Ishikawa (cell line): Measurements from ENCODE around the gene CDC42BPB.

Experiments
- CEBPB ChIP-seq: IDR thresholded peaks from 2 replicates; pipeline ENCODE4 v1.6.1; 2012
- CREB1 ChIP-seq: IDR thresholded peaks from 2 replicates; pipeline ENCODE4 v1.6.1; 2012; ENCODE audit warnings: low read depth
- EGR1 ChIP-seq: IDR thresholded peaks from 2 replicates; pipeline ENCODE4 v1.6.1; 2012
- EP300 ChIP-seq: IDR thresholded peaks from 2 replicates; pipeline ENCODE4 v1.6.1; 2012; ENCODE audit warnings: borderline replicate concordance
- FOXM1 ChIP-seq: IDR thresholded peaks from 2 replicates; pipeline ENCODE4 v1.6.1; 2012; ENCODE audit warnings: low read depth, borderline replicate concordance
- MAX ChIP-seq: IDR thresholded peaks from 2 replicates; pipeline ENCODE4 v1.6.1; 2012
- NFIC ChIP-seq: IDR thresholded peaks from 2 replicates; pipeline ENCODE4 v1.6.1; 2012
- RAD21 ChIP-seq: IDR thresholded peaks from 2 replicates; pipeline ENCODE4 v1.6.1; 2012; ENCODE audit warnings: low read depth
- TAF1 ChIP-seq: IDR thresholded peaks from 2 replicates; pipeline ENCODE4 v1.6.1; 2012; ENCODE audit warnings: low read depth, mild to moderate bottlenecking
- TCF12 ChIP-seq: IDR thresholded peaks from 2 replicates; pipeline ENCODE4 v1.6.1; 2012; ENCODE audit warnings: low read depth
- TEAD4 ChIP-seq: IDR thresholded peaks from 2 replicates; pipeline ENCODE4 v1.6.1; 2012
- YY1 ChIP-seq: IDR thresholded peaks from 2 replicates; pipeline ENCODE4 v1.6.1; 2012; ENCODE audit warnings: low read depth
- ZBTB7A ChIP-seq: IDR thresholded peaks from 2 replicates; pipeline ENCODE4 v1.6.1; 2012; ENCODE audit warnings: low read depth
- TF ChIP-seq, protein P1 (sequence below): IDR thresholded peaks from 2 replicates; pipeline ENCODE4 v1.6.1; 2012; ENCODE audit warnings: low read depth, mild to moderate bottlenecking
- TF ChIP-seq, protein P2 (sequence below): IDR thresholded peaks from 2 replicates; pipeline ENCODE4 v1.6.1; 2012

Gene CDC42BPB

DNA sequence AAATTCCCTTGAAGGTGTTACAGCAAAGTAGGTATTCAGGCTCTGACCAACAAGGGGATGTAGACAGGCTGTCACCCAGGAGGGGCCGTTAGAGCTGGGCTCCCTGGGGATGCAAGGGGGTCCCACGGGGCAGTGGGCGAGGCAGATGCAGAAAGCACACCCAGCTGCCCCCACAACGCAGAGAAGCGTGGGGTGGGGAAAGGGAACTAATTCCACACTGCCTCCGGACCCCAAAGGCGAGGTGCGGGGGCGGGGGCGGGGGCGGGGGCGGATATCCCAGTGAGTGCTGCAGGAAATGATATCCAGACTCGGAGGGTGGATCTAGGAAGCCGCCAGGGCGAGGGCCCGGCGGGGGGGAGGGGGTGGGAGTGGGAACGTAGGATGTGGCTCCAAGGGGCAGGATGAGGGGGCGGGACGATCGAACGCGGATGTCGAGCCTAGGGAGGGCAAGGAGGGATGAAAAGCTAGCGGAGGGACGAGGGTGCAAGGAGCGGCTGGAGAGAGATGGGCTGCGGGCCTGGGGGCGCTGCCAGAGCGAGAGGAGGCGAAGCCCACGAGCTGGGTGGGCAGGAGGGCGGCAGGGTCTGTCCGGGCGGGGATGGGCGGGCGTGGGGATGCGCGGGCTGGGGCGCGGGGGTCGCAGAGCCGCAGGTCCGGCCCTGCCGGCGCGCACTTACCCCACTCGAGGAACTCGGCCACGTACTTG, 874 bp downstream of the CDC42BPB start:
- TF ChIP-seq ZBTB7A (peak; percentile 34; the same call in 1 of the 2 replicates), EGR1 (peak; percentile 46; the same call in 1 of the 2 replicates)
- TF ChIP-seq, protein P1, sequence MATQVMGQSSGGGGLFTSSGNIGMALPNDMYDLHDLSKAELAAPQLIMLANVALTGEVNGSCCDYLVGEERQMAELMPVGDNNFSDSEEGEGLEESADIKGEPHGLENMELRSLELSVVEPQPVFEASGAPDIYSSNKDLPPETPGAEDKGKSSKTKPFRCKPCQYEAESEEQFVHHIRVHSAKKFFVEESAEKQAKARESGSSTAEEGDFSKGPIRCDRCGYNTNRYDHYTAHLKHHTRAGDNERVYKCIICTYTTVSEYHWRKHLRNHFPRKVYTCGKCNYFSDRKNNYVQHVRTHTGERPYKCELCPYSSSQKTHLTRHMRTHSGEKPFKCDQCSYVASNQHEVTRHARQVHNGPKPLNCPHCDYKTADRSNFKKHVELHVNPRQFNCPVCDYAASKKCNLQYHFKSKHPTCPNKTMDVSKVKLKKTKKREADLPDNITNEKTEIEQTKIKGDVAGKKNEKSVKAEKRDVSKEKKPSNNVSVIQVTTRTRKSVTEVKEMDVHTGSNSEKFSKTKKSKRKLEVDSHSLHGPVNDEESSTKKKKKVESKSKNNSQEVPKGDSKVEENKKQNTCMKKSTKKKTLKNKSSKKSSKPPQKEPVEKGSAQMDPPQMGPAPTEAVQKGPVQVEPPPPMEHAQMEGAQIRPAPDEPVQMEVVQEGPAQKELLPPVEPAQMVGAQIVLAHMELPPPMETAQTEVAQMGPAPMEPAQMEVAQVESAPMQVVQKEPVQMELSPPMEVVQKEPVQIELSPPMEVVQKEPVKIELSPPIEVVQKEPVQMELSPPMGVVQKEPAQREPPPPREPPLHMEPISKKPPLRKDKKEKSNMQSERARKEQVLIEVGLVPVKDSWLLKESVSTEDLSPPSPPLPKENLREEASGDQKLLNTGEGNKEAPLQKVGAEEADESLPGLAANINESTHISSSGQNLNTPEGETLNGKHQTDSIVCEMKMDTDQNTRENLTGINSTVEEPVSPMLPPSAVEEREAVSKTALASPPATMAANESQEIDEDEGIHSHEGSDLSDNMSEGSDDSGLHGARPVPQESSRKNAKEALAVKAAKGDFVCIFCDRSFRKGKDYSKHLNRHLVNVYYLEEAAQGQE = no peak

- TF ChIP-seq TCF12 = no peak
- TF ChIP-seq, protein P2, sequence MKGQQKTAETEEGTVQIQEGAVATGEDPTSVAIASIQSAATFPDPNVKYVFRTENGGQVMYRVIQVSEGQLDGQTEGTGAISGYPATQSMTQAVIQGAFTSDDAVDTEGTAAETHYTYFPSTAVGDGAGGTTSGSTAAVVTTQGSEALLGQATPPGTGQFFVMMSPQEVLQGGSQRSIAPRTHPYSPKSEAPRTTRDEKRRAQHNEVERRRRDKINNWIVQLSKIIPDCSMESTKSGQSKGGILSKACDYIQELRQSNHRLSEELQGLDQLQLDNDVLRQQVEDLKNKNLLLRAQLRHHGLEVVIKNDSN = no peak
- no peak for TF ChIP-seq TEAD4
- no peak for TF ChIP-seq RAD21
- TF ChIP-seq NFIC = no peak
- TF ChIP-seq CEBPB = no peak
- TF ChIP-seq TAF1 = no peak
- TF ChIP-seq, protein P1 = no peak
- no peak for TF ChIP-seq YY1
- no peak for TF ChIP-seq MAX
Measured at GRCh38 chr14:103055695-103056094, 1.7 kb downstream of the CDC42BPB start.

DNA sequence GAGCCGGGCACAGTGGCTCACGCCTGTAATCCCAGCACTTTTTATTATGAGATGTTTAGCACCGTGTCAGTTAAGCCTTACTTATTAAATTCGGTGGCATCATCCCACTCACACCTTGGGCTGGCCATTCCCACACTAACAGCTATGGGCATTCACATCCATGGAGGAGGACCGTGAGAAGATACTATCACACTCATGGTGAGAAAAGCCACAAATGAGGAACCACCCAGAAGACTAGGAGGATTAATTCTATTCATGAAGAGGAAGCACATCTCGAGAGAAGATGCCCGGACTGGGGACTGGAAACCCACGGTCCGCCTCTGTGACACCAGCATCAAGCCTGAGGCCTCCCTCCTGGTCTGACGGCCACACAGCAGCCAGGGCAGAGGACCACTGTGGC, 4.9 kb downstream of the CDC42BPB start:
- TF ChIP-seq TAF1 (no peak), FOXM1 (no peak), EGR1 (no peak), CREB1 (no peak), TEAD4 (no peak), RAD21 (no peak), YY1 (no peak), ZBTB7A (no peak), CEBPB (no peak), NFIC (no peak)
- TF ChIP-seq, protein P1 = no peak
- TF ChIP-seq, protein P2 = no peak

DNA sequence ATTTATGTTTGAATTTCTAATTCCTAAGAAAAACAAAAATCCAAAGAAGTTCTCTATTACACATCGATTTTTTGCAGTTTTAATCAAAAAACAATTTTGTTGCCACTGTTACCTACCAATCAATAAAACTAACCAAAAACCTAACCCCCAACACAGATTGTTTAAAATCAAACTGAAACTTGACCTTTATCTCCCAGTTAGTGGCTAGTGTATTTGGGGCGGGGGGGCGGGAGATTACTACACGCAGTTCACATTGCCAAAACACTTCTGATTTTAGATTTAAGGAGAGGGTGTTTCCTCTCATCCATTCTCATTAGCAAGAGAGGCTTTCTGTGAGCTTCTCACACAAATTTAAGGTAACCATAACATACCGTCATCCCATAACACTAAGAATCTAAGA, 6.4 kb downstream of the CDC42BPB start:
- no peak for TF ChIP-seq EGR1
- TF ChIP-seq YY1 = no peak
- no peak for TF ChIP-seq RAD21
- no peak for TF ChIP-seq FOXM1
- TF ChIP-seq TEAD4 = no peak
- no peak for TF ChIP-seq CEBPB
- no peak for TF ChIP-seq EP300
- no peak for TF ChIP-seq NFIC
- TF ChIP-seq MAX = no peak
- no peak for TF ChIP-seq TCF12
- TF ChIP-seq ZBTB7A = no peak
- TF ChIP-seq, protein P1 = no peak
- TF ChIP-seq, protein P2 = no peak
- TF ChIP-seq TAF1 = no peak
- TF ChIP-seq CREB1 = no peak
